Raji (cell line): ENCODE data around the gene NOTCH1.

ENCODE experiments used
- POLR2A ChIP-seq: IDR thresholded peaks from 2 replicates; pipeline ENCODE4 v1.6.1; 2011; ENCODE audit warnings: low read depth, low read length, control low read depth; ENCODE audit not compliant: insufficient read depth

Gene NOTCH1

GRCh38 chr9:136474021-136474640 lies 71.7 kb downstream of the NOTCH1 start:
- no peak for TF ChIP-seq POLR2A

GRCh38 chr9:136473354-136473721 lies 72.5 kb downstream of the NOTCH1 start:
- no peak for TF ChIP-seq POLR2A

- no peak for TF ChIP-seq POLR2A
Measured at GRCh38 chr9:136472640-136473353, 73.1 kb downstream of the NOTCH1 start.

- no peak for TF ChIP-seq POLR2A
Measured at GRCh38 chr9:136471802-136472487, 73.9 kb downstream of the NOTCH1 start.

- no peak for TF ChIP-seq POLR2A
Measured at GRCh38 chr9:136470792-136471469, 74.9 kb downstream of the NOTCH1 start.

- no peak for TF ChIP-seq POLR2A
Measured at GRCh38 chr9:136470356-136470755, 75.5 kb downstream of the NOTCH1 start.

- no peak for TF ChIP-seq POLR2A
Measured at GRCh38 chr9:136467766-136468165, 78.1 kb downstream of the NOTCH1 start.

- no peak for TF ChIP-seq POLR2A
Measured at GRCh38 chr9:136466155-136466541, 79.7 kb downstream of the NOTCH1 start.

GRCh38 chr9:136465500-136466154 lies 80.2 kb downstream of the NOTCH1 start:
- TF ChIP-seq POLR2A = no peak

- no peak for TF ChIP-seq POLR2A
Measured at GRCh38 chr9:136464241-136464640, 81.6 kb downstream of the NOTCH1 start.

- no peak for TF ChIP-seq POLR2A
Measured at GRCh38 chr9:136463578-136463977, 82.3 kb downstream of the NOTCH1 start.

- no peak for TF ChIP-seq POLR2A
Measured at GRCh38 chr9:136462664-136463063, 83.2 kb downstream of the NOTCH1 start.

GRCh38 chr9:136460772-136461325 lies 85.0 kb downstream of the NOTCH1 start:
- TF ChIP-seq POLR2A = no peak

- TF ChIP-seq POLR2A = no peak
Measured at GRCh38 chr9:136459425-136459824, 86.4 kb downstream of the NOTCH1 start.

- TF ChIP-seq POLR2A = no peak
Measured at GRCh38 chr9:136457326-136457725, 88.5 kb downstream of the NOTCH1 start.
